GM18526 (cell line): ENCODE data around the gene APBA3.

ENCODE experiments used
- POLR2A ChIP-seq: IDR thresholded peaks from 3 replicates; pipeline ENCODE4 v1.6.1; 2011; ENCODE audit not compliant: insufficient read length; ENCODE audit errors: extremely low read depth

APBA3 gene

GRCh38 chr19:3768748-3769099 lies 7.2 kb upstream of the APBA3 start:
- no peak for TF ChIP-seq POLR2A

DNA sequence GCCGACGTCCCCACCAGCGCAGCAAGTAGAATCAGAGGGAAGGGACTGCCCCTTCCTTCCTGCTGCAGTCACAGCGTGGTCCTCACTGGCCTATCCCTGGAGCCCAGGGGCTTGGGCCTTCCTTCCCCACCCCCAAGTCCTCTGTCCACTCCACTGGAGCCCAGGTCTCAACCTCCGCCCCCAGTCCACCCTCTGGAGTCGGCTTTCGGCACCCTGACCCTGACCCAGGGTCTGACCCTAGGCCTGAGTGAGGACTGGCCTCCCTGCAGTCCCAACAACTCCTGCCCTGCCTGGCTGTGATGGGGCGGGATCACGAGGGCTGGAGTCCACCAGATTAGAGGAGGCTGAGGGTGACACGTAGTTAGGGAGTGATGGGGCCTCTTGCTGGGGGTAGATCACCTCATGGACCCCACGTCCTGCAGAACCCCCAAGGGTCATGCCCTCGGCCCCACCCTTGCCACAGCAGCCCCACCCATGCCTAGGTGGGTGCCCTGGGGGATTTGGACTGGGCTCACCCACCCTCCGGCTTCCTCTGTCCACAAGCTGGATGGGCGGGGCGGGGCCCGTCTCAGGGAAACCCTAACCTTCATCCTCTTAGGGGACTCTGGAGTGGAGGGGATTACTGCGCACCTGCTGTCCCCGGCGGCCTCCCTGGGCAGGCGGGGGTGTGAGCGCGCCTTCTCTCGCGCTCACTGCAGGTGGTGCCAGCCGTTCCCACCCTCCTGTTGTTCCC lies 6.7 kb upstream of the APBA3 start:
- no peak for TF ChIP-seq POLR2A

- TF ChIP-seq POLR2A = no peak
These were observed 5.6 kb upstream of the APBA3 start for GRCh38 chr19:3767050-3767449.

- TF ChIP-seq POLR2A = no peak
These were observed 5.0 kb upstream of the APBA3 start for GRCh38 chr19:3766520-3766919.

- TF ChIP-seq POLR2A = no peak
These were observed 3.6 kb upstream of the APBA3 start for GRCh38 chr19:3765121-3765520.

DNA sequence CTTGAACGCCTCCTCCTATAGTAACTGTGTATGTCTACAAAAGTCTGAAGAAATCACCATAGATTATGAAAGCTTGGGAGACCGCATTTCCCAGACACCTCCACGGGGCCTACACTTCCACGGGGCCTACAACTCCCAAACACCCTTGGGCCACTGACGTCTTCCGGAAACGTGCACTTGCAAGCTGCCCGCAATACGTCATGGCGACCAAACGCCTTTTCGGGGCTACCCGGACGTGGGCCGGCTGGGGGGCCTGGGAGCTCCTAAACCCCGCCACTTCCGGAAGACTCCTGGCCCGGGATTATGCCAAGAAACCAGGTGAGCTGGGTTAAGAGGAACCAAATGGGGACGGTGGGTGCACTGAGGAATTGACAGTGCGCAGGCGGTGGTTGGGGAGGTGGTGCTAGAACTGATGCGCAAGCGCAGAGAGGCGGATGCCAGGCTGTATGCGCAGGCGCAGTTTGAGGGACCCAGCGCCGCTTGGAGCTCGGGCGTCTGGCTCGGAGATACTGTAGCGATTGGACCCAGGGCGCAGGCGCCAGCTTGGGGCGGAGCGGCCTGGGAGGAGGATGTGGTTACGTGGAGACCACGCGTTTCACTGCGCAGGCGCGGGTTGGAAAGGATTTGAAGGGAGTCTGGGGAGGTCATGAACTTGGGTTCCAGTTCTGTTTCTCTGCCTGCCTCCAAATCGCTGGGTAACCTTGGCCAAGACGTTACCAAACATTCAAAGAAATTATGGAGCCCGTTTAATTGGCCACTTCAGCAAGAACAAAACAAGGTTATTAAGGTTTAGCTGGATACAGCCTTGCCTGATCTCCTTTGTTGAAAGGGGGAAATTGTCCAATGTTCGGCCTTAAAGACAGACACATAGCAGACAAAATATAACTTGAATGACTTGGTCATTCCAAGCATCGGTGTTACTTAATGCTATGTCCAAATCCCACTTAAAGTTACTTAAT lies 1.3 kb upstream of the APBA3 start, which contains the start of gene MRPL54:
Gene MRPL54, plus strand, starts transcription at position 182 of the 959 bp plus-strand sequence. Its CDS starts 19 bp downstream, at position 201.
- TF ChIP-seq POLR2A = peak; percentile 86

DNA sequence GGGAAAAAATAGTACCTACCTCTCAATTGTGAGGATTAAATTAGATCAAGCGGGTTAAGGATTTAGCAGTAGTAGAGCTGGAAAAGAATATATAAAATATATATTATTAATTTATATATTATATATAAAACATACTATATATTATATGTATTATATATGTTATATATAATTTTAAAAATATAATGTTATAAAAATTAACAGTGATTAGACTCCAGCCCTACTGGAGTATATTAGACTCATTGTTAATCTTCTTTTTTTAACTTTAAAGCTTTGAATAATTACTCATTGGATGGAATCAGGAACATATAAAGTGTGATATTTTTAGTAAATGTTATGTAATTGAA lies 610 bp upstream of the APBA3 start:
- no peak for TF ChIP-seq POLR2A

- TF ChIP-seq POLR2A = no peak
These were observed 576 bp downstream of the APBA3 start for GRCh38 chr19:3760871-3761361.

- TF ChIP-seq POLR2A = no peak
These were observed 1.8 kb downstream of the APBA3 start for GRCh38 chr19:3759482-3760254.

DNA sequence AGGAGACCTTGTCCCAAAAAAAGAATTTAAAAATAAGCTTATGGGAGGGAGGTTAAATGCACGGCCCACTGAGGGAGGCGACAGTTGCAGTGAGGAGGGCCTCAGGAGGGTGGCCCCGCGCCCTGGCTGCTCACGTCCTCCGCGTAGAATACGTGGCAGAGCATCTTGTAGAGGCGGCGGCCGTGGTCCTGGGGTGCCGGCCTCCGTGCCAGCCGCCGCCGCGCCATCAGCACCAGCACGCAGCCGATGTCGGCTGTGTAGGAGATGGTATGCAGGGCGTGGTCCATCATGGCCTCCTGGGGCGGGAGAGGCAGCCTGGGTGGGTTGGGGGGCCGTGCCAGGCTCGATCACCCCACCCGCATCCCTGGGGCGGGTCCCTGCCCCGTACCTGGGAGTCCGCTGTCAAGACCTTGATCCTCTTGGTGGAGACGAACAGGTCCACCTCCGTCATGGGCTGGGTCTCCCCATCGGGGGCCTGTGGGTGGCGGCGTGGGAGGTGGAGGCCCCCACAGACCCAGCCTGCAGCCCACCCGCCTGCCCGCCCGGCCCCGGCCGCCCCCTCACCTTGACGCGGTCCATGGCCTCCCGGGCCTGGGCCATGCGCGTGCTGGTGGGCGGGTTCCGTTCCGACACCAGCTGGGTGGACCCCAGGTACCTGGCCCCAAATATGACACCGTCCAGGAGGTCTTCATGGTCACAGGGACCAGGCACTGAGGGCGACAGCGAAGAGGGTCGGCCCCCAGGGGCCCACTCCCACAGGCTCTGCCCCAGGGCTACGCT lies 7.7 kb downstream of the APBA3 start:
- TF ChIP-seq POLR2A = no peak

DNA sequence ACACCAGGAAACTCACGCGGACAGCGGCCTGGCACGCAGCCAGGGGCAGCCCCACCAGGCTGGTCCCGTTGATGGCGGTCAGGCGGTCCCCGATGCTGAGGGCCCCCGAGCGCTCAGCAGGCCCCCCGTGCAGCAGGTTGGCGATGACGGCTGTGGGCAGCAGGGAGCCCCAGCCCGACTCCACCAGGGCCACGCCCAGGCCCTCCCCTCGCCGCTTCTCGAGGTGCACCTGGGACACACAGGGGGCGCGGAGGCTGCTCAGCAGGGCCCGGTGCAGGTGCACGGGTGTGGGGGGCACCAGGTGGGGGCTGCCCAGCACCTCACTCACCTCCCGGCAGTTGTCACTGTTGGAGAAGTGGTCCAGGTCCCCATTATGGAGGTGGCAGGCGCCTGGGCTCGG lies 9.0 kb downstream of the APBA3 start:
- TF ChIP-seq POLR2A = no peak

- no peak for TF ChIP-seq POLR2A
These were observed 10.3 kb downstream of the APBA3 start for GRCh38 chr19:3751236-3751635.

DNA sequence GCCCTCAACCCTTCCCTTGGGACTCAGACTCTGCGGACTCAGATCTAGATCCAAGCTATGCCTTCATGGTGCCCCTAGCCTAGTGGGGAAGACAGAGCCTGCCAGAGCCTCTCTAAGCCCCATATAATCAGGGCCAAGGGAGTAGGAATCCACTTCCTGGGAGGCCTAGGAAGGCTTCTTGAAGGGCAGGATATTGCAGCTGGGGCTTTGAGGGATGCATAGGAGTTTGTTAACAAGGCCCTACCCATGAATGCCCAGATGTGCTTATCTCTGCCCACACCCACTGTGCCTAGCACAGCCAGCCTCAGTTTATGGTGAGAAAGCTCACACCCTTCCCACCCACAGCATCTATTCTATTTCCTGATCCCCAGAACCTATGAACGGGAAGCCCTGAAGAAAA lies 11.3 kb downstream of the APBA3 start:
- no peak for TF ChIP-seq POLR2A

DNA sequence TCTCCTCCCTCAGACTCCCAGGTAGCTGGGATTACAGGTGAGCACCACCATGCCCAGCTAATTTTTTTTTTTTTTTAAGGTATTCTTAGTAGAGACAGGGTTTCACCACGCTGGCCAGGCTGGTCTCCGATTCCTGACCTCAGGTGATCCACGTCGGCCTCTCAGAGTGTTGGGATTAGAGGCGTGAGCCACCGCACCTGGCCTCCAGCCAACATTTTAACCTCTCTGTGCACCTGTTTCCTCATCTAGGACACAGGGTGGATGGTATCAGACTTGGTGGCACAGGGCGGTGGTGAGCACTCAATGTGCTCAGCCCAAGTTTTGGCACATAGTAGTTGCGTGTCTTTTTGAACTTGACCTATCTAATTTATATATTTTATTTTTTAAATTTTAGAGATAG lies 12.5 kb downstream of the APBA3 start:
- TF ChIP-seq POLR2A = no peak
